Hematopoietic multipotent progenitor cell (in vitro differentiated cells): ENCODE measurements around the gene SPOCK2. TPM values are rescaled to one million over a fixed set of nuclear protein-coding genes. Genes with fewer than 3 reads are reported as not detected.
A peak's percentile ranks its signal among the peaks of the same experiment; 100 is the strongest.
"Not testable (repeated sequence)": the region's sequence is repeated elsewhere in the genome, so short reads cannot be mapped to it uniquely, and the experiment has no call there.

Experiments used
- DNase-seq, 3 donors: peaks; one replicate each; pipeline ENCODE4 v3.0.0-alpha.2; 2011 to 2015; ENCODE audit warnings: low read depth in 2 of 3, low spot score in 2 of 3
- total RNA-seq: library from RNA; depleted of rRNA; stranded (reverse); fragments of >200 nt; gene quantifications from one replicate; pipeline ENCODE4 v1.2.3, GENCODE V29; 2012

Gene SPOCK2
- 31.0 TPM for total RNA-seq

- peak; percentile 20 to 70 (median 33) for DNase-seq
These were observed at the start of gene SPOCK2 for GRCh38 chr10:72087969-72088888. Gene SPOCK2 (minus strand): TSS chr10:72088551. CDS start chr10:72088328, 223 bp downstream.

- no peak for DNase-seq
These were observed 49.2 kb upstream of the SPOCK2 start for GRCh38 chr10:72137583-72137982.

GRCh38 chr10:72136225-72136624 is 47.9 kb upstream of the SPOCK2 start:
- DNase-seq = not testable (repeated sequence)

- DNase-seq = no peak
These were observed 46.7 kb upstream of the SPOCK2 start for GRCh38 chr10:72134785-72135767.

GRCh38 chr10:72133517-72133916 is 45.2 kb upstream of the SPOCK2 start:
- DNase-seq = no peak

- no peak for DNase-seq
These were observed 44.5 kb upstream of the SPOCK2 start for GRCh38 chr10:72132854-72133253.

- no peak for DNase-seq
These were observed 39.2 kb upstream of the SPOCK2 start for GRCh38 chr10:72127571-72127970.

- DNase-seq = no peak
These were observed 38.5 kb upstream of the SPOCK2 start for GRCh38 chr10:72126872-72127232.

GRCh38 chr10:72126184-72126871 is 38.0 kb upstream of the SPOCK2 start:
- peak in 2 of 3 donors; percentile 30 to 58 for DNase-seq

- DNase-seq = no peak
These were observed 36.6 kb upstream of the SPOCK2 start for GRCh38 chr10:72124989-72125388.

GRCh38 chr10:72124381-72124780 is 36.0 kb upstream of the SPOCK2 start:
- DNase-seq = no peak

- no peak for DNase-seq
These were observed 35.3 kb upstream of the SPOCK2 start for GRCh38 chr10:72123616-72124015.

- DNase-seq = no peak
These were observed 33.9 kb upstream of the SPOCK2 start for GRCh38 chr10:72122221-72122620.

GRCh38 chr10:72121389-72121788 is 33.0 kb upstream of the SPOCK2 start:
- DNase-seq = no peak

GRCh38 chr10:72116372-72116771 is 28.0 kb upstream of the SPOCK2 start:
- DNase-seq = no peak

GRCh38 chr10:72114706-72115450 is 26.5 kb upstream of the SPOCK2 start:
- no peak for DNase-seq

- DNase-seq = no peak
These were observed 22.5 kb upstream of the SPOCK2 start for GRCh38 chr10:72110673-72111401.

- no peak for DNase-seq
These were observed 21.3 kb upstream of the SPOCK2 start for GRCh38 chr10:72109636-72110157.
